ENCODE measurements around the gene RECQL. TPM values are rescaled to one million over a fixed set of nuclear protein-coding genes. Genes with fewer than 3 reads are reported as not detected.

Gene RECQL
- total and polyA plus RNA-seq, 2 donors from 2014 or later: 9.0 to 37.5 TPM

DNA sequence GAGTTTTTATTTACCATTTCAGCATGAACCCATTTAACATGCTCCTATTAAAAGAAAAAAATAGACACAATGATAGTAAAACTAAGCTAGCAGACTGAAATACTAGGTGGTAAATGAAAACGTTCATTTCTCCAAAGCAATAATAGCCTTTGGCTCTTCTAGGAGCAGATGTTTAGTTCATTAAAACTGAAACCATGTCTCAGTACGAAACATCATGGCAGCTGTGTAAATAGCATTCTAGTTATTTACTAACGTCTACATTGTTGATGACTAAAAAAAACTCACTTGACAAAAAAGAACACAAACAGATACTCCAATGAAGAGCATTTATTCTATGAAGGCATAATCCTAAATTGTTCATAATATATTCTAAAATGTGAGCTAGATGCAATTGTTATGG is 17.9 kb downstream of the RECQL start:
- H3K27me3 ChIP-seq (ENCODE audit: control insufficient read depth, insufficient read depth, low read length): no peaks in the 10 kb centered on the region
- no peaks in the 10 kb centered on the region for H3K9me3 ChIP-seq (ENCODE audit: control insufficient read depth in 2 of 3, insufficient read depth in 1 of 3, low read length in 3 of 3)
- DNase-seq: no peak
- H3K36me3 ChIP-seq (ENCODE audit: control insufficient read depth in 2 of 3, insufficient read depth in 3 of 3, low read length in 3 of 3): peaks cover 0 to 17% (median 11%) of the 10 kb centered on the region in 3 donors
- H3K27ac ChIP-seq (ENCODE audit: low read depth in 2 of 2, low read length in 2 of 2): no peak overlapping the region
- TF ChIP-seq, protein P1, sequence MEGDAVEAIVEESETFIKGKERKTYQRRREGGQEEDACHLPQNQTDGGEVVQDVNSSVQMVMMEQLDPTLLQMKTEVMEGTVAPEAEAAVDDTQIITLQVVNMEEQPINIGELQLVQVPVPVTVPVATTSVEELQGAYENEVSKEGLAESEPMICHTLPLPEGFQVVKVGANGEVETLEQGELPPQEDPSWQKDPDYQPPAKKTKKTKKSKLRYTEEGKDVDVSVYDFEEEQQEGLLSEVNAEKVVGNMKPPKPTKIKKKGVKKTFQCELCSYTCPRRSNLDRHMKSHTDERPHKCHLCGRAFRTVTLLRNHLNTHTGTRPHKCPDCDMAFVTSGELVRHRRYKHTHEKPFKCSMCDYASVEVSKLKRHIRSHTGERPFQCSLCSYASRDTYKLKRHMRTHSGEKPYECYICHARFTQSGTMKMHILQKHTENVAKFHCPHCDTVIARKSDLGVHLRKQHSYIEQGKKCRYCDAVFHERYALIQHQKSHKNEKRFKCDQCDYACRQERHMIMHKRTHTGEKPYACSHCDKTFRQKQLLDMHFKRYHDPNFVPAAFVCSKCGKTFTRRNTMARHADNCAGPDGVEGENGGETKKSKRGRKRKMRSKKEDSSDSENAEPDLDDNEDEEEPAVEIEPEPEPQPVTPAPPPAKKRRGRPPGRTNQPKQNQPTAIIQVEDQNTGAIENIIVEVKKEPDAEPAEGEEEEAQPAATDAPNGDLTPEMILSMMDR (IDR thresholded peaks at IDR 0.05; ENCODE audit: borderline replicate concordance, extremely low read depth, insufficient read depth): no peak
- no peaks in the 10 kb centered on the region for H3K4me1 ChIP-seq (ENCODE audit: control insufficient read depth in 2 of 3, insufficient read depth in 2 of 3, low read depth in 1 of 3, low read length in 3 of 3)
- FAIRE-seq: no peak
- no peak overlapping the region for H3K4me3 ChIP-seq (ENCODE audit: low read length in 3 of 3)
- no peak overlapping the region for H3K9ac ChIP-seq (ENCODE audit: low read length in 3 of 3)
- intact Hi-C loops (cut with DNase I): no loop called here

DNA sequence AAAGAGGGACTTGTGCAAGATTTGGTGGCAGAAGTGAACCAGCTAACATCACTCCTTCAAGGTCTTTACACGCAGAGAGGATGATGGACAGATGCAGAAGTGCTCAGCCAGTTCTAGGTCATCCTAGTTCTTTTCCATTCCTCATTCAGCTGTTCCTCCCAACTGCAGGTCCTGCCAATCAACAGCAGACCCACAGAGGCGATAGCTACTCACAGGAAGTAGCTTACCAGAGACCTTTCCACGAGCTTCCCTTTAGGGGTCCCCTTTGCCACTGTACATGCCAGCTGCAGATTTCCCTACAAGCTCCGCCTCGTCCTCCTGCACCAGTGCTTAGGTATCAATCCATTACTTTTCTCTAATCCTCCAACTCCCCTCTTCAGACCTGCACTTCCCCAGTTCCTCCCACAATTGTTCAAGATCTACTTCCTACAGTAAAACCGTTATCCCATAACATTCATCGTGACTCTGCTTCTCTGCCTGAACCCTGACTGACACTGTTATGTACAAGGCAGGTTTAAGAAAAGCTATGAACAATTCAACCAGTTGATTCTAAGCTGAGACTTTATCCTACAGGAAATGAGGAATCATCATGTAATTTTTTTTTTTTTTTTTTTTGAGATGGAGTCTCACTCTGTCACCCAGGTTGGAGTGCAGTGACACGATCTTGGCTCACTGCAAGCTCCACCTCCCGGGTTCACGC is 22.5 kb downstream of the RECQL start:
- peaks cover 3 to 32% (median 11%) of the 10 kb centered on the region in 3 donors for H3K36me3 ChIP-seq (ENCODE audit: control insufficient read depth in 2 of 3, insufficient read depth in 3 of 3, low read length in 3 of 3)
- no peak overlapping the region for H3K4me3 ChIP-seq (ENCODE audit: low read length in 3 of 3)
- intact Hi-C loops (cut with DNase I): no loop called here
- no peaks in the 10 kb centered on the region for H3K9me3 ChIP-seq (ENCODE audit: control insufficient read depth in 2 of 3, insufficient read depth in 1 of 3, low read length in 3 of 3)
- TF ChIP-seq, protein P1 (IDR thresholded peaks at IDR 0.05; ENCODE audit: borderline replicate concordance, extremely low read depth, insufficient read depth): no peak
- FAIRE-seq: no peak
- no peak overlapping the region for H3K27ac ChIP-seq (ENCODE audit: low read depth in 2 of 2, low read length in 2 of 2)
- DNase-seq: no peak
- no peaks in the 10 kb centered on the region for H3K27me3 ChIP-seq (ENCODE audit: control insufficient read depth, insufficient read depth, low read length)
- H3K4me1 ChIP-seq (ENCODE audit: control insufficient read depth in 2 of 3, insufficient read depth in 2 of 3, low read depth in 1 of 3, low read length in 3 of 3): no peaks in the 10 kb centered on the region
- H3K9ac ChIP-seq (ENCODE audit: low read length in 3 of 3): no peak overlapping the region

DNA sequence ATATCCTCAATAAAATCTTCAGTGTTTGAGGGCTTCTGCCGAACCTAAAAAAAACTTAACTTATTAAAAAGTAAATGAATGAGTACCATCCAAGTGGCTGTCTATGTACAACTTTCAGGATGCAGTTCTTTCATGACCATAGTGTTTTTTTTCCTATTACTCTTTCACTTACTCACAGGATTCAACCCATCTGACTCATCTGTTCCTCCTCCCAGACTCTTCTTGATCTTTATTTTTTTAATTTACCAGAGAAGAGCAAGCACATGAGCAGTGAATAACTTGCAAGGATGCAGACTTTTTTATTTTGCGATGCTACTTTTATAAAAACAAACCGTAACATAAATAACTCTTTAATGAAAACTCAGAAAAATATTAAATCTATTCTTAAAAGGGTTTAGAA is 24.5 kb downstream of the RECQL start:
- Histone ChIP-seq H3K4me3 (ENCODE audit: low read length in 3 of 3) (no peak overlapping the region), H3K27me3 (ENCODE audit: control insufficient read depth, insufficient read depth, low read length) (no peaks in the 10 kb centered on the region), H3K9me3 (ENCODE audit: control insufficient read depth in 2 of 3, insufficient read depth in 1 of 3, low read length in 3 of 3) (no peaks in the 10 kb centered on the region), H3K36me3 (ENCODE audit: control insufficient read depth in 2 of 3, insufficient read depth in 3 of 3, low read length in 3 of 3) (peaks cover 5 to 29% (median 9%) of the 10 kb centered on the region in 3 donors), H3K27ac (ENCODE audit: low read depth in 2 of 2, low read length in 2 of 2) (no peak overlapping the region), H3K9ac (ENCODE audit: low read length in 3 of 3) (no peak overlapping the region), H3K4me1 (ENCODE audit: control insufficient read depth in 2 of 3, insufficient read depth in 2 of 3, low read depth in 1 of 3, low read length in 3 of 3) (no peaks in the 10 kb centered on the region)
- FAIRE-seq: no peak
- TF ChIP-seq, protein P1 (IDR thresholded peaks at IDR 0.05; ENCODE audit: borderline replicate concordance, extremely low read depth, insufficient read depth): no peak
- intact Hi-C loops (cut with DNase I): no loop called here
- no peak for DNase-seq
